HEK293T (cell line): ENCODE results near the gene AGAP3.

Experiments
- ELF4 ChIP-seq: fragments of 450-650 bp; IDR thresholded peaks from 2 replicates; pipeline ENCODE4 v1.6.1; 2017; ENCODE audit warnings: antibody characterized with exemption
- FOXA1 ChIP-seq: fragments of 450-650 bp; IDR thresholded peaks from 2 replicates; pipeline ENCODE4 v1.6.1; 2016; ENCODE audit warnings: mild to moderate bottlenecking
- FOXK2 ChIP-seq: fragments of 450-650 bp; IDR thresholded peaks from 2 replicates; pipeline ENCODE4 v1.6.1; 2016; ENCODE audit warnings: mild to moderate bottlenecking
- HDGF ChIP-seq: fragments of 450-650 bp; IDR thresholded peaks from 2 replicates; pipeline ENCODE4 v1.6.1; 2017; ENCODE audit warnings: antibody characterized with exemption, borderline replicate concordance
- LEF1 ChIP-seq: fragments of 450-650 bp; IDR thresholded peaks from 2 replicates; pipeline ENCODE4 v1.6.1; 2017; ENCODE audit warnings: mild to moderate bottlenecking, borderline replicate concordance
- NFRKB ChIP-seq: fragments of 450-650 bp; IDR thresholded peaks from 2 replicates; pipeline ENCODE4 v1.6.1; 2016; ENCODE audit warnings: mild to moderate bottlenecking, moderate library complexity
- PKNOX1 ChIP-seq: fragments of 450-650 bp; IDR thresholded peaks from 2 replicates; pipeline ENCODE4 v1.6.1; 2016
- SUZ12 ChIP-seq: fragments of 450-650 bp; IDR thresholded peaks from 2 replicates; pipeline ENCODE4 v1.6.1; 2016; ENCODE audit warnings: mild to moderate bottlenecking
- TARDBP ChIP-seq: fragments of 450-650 bp; IDR thresholded peaks from 2 replicates; pipeline ENCODE4 v1.6.1; 2016

GRCh38 chr7:151128144-151128543 is 41.9 kb downstream of the AGAP3 start:
- TF ChIP-seq LEF1 = no peak
- TF ChIP-seq HDGF = no peak
- TF ChIP-seq FOXK2 = no peak
- TF ChIP-seq PKNOX1 = no peak
- TF ChIP-seq SUZ12 = no peak
- no peak for TF ChIP-seq ELF4
- no peak for TF ChIP-seq TARDBP
- no peak for TF ChIP-seq NFRKB
- TF ChIP-seq FOXA1 = no peak
